ENCODE measurements around the gene GID8.

GID8 gene

DNA sequence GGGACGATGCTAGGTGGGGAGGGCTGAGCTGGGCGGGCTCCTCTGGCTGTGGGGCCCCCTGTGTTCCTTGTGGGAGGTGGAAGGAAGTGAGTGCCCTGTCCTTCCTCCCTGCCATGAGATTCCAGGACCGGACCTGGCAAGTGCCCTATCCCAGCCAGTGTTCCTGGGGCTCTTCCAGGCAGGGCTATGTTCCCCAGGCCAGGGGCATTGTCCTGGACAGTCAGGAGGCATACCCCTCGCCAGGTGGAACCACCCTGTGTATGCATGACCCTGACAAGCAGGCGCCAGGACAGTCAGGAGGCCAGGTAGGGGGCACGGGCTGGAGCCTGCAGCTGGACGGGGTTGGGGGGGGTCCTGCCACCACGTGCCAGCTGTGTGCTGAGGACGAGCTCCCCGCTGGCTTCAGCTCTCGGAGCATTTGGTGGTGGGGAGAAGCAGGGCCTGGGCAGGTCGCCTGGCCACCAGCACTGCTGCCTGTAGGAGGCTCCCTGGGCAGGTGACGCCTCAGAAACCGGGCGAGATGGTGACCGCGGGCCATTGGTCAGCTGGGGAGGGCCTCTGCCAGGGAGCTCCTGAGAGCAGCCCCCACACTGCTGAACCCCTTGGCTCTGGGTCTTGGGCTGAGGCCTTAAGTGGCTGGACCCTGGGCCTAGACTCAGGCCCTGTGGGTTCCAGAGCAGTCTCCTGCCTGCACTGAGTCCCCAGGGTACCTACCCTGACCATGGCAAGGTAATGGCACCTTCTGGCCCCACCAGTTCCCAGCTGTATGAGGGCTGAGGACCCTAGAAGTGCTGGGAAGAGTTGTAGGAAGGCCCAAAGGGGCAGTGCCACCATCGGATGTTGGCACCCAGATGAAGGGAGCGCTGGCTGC lies 15.3 kb downstream of the GID8 start:
- H3K4me3 ChIP-seq (ENCODE audit: insufficient read depth, low read length, poor library complexity, severe bottlenecking), result peak overlapping the region; percentile 75
- H3K9me2 ChIP-seq (replicated peaks; ENCODE audit: insufficient read depth, low read length), result no peaks in the 10 kb centered on the region
- no peaks in the 10 kb centered on the region for H4K20me1 ChIP-seq (ENCODE audit: low read depth, low read length)
- peak overlapping the region; percentile 28 for H2AFZ ChIP-seq (ENCODE audit: low read depth, low read length, severe bottlenecking)
- H3K4me2 ChIP-seq (ENCODE audit: low read depth, low read length, poor library complexity, severe bottlenecking), result peak overlapping the region; percentile 98
- H3K27ac ChIP-seq (ENCODE audit: low read depth, low read length), result peak overlapping the region; percentile 94
- H3K9ac ChIP-seq (ENCODE audit: low read length), result peak overlapping the region; percentile 78
- peaks cover 18% of the 10 kb centered on the region for H3F3A ChIP-seq (ENCODE audit: insufficient read depth)
- TF ChIP-seq, protein P1, sequence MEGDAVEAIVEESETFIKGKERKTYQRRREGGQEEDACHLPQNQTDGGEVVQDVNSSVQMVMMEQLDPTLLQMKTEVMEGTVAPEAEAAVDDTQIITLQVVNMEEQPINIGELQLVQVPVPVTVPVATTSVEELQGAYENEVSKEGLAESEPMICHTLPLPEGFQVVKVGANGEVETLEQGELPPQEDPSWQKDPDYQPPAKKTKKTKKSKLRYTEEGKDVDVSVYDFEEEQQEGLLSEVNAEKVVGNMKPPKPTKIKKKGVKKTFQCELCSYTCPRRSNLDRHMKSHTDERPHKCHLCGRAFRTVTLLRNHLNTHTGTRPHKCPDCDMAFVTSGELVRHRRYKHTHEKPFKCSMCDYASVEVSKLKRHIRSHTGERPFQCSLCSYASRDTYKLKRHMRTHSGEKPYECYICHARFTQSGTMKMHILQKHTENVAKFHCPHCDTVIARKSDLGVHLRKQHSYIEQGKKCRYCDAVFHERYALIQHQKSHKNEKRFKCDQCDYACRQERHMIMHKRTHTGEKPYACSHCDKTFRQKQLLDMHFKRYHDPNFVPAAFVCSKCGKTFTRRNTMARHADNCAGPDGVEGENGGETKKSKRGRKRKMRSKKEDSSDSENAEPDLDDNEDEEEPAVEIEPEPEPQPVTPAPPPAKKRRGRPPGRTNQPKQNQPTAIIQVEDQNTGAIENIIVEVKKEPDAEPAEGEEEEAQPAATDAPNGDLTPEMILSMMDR (IDR thresholded peaks at IDR 0.05; ENCODE audit: insufficient read depth, low read length, poor library complexity, severe bottlenecking), result no peak
- TF ChIP-seq EZH2phosphoT487 (conservative IDR thresholded peaks at IDR 0.05; ENCODE audit: low read length), result no peak
- H3K27me3 ChIP-seq (ENCODE audit: low read length), result no peaks in the 10 kb centered on the region
- peaks cover 25% of the 10 kb centered on the region for H3K79me2 ChIP-seq (ENCODE audit: insufficient read depth, low read length)
- H3K36me3 ChIP-seq (ENCODE audit: low read length), result peaks cover 7% of the 10 kb centered on the region; the same call in 1 of the 2 replicates
- no peaks in the 10 kb centered on the region; the same call in 1 of the 2 replicates for H3K9me3 ChIP-seq (ENCODE audit: insufficient read depth, low read length)

DNA sequence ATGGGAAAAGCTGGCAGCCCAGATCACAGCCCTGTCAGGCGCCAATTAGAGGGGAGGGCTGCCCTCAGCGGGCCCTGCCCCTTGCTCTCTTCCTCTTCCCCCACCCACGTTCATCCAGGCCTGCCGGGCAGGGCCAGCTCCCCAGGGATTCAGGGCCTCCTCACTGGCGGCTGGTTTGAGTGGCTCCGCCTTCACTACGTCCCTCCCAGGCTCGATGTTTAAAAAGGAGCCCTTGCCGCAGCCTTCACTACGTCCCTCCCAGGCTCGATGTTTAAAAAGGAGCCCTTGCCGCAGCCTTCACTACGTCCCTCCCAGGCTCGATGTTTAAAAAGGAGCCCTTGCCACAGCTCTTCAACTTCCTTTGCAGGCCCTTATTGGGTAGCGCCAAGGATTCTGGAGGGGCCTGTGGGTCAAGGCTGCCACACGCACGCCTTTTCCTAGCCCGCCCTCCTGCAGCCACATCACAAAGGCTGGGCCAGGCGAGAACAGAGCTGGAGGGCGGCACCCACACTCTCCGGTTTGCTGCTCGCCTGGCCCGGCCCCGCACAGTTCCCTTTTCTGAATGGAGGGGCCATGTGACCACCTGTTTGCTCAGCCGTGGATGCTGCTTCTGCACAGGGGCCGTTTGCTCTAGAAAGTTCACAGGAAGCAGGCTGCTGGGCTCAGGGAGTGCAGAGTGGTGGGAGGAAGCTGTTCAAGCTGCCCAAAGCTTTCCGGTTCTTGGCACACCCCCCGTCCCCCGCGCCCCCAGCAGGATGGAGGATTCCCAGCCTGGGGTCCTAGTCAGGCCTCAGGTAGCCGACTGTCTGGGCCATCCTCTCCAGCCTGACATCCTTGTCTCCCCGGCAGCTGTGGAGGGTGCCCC lies 16.1 kb downstream of the GID8 start:
- Histone ChIP-seq H3K36me3 (ENCODE audit: low read length) (no peaks in the 10 kb centered on the region), H3F3A (ENCODE audit: insufficient read depth) (peaks cover 18% of the 10 kb centered on the region), H3K9me2 (replicated peaks; ENCODE audit: insufficient read depth, low read length) (no peaks in the 10 kb centered on the region), H3K9ac (ENCODE audit: low read length) (peak overlapping the region; percentile 78), H3K27ac (ENCODE audit: low read depth, low read length) (peak overlapping the region; percentile 94), H3K27me3 (ENCODE audit: low read length) (no peaks in the 10 kb centered on the region), H3K4me2 (ENCODE audit: low read depth, low read length, poor library complexity, severe bottlenecking) (peak overlapping the region; percentile 98), H4K20me1 (ENCODE audit: low read depth, low read length) (no peaks in the 10 kb centered on the region), H3K9me3 (ENCODE audit: insufficient read depth, low read length) (no peaks in the 10 kb centered on the region; the same call in 1 of the 2 replicates), H3K4me3 (ENCODE audit: insufficient read depth, low read length, poor library complexity, severe bottlenecking) (peak overlapping the region; percentile 75), H2AFZ (ENCODE audit: low read depth, low read length, severe bottlenecking) (no peak overlapping the region), H3K79me2 (ENCODE audit: insufficient read depth, low read length) (peaks cover 25% of the 10 kb centered on the region)
- TF ChIP-seq, protein P1 (IDR thresholded peaks at IDR 0.05; ENCODE audit: insufficient read depth, low read length, poor library complexity, severe bottlenecking), result no peak
- no peak for TF ChIP-seq EZH2phosphoT487 (conservative IDR thresholded peaks at IDR 0.05; ENCODE audit: low read length)

DNA sequence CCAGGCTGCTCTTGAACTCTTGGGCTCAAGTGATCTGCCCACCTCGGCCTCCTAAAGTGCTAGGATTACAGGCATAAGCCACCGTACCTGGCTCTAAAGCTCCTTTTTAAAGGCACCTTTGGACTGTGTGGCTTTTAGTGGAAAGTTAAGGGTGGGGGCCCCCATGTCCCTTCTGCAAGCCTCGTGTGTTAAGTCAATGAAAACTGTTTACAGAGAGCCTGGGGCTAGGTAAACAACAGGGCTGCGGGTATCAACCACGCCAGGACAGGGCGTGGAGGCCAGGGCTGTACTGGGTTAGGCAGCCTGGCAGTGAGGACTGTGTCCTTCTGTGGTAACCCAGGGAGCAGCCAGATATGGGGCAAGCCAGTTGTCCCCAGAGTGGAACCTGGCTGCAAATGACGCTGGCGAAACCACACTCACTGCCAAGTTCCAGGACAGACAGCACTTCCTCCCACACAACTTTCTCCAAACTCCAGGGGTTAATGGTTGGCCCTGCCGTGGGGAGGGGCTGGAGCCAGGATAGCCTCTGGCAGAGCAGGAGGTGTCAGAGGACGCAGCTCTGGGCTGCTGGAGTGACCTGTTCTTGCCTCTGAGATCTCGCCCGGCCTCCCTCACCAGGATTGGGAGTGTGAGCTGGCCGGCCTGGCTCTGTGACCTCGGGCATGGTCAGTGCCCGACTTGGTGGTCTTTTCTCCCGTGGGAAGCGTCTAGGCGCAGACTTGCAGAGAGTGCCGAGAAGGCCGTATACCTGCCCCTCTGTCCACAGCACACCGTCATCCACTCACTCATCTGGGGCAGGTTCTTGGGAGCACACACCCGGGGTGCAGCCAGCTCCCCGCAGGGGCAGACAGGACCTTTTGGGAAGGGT lies 17.8 kb downstream of the GID8 start:
- Histone ChIP-seq H3K9ac (ENCODE audit: low read length) (no peak overlapping the region), H3K27ac (ENCODE audit: low read depth, low read length) (no peak overlapping the region), H3K4me2 (ENCODE audit: low read depth, low read length, poor library complexity, severe bottlenecking) (no peak overlapping the region)

More for the DNA sequence above, 17.8 kb downstream of the GID8 start:
- Histone ChIP-seq H3K36me3 (ENCODE audit: low read length) (no peaks in the 10 kb centered on the region), H4K20me1 (ENCODE audit: low read depth, low read length) (no peaks in the 10 kb centered on the region), H3K4me3 (ENCODE audit: insufficient read depth, low read length, poor library complexity, severe bottlenecking) (no peak overlapping the region), H3K9me2 (replicated peaks; ENCODE audit: insufficient read depth, low read length) (no peaks in the 10 kb centered on the region), H2AFZ (ENCODE audit: low read depth, low read length, severe bottlenecking) (no peak overlapping the region), H3K9me3 (ENCODE audit: insufficient read depth, low read length) (no peaks in the 10 kb centered on the region), H3F3A (ENCODE audit: insufficient read depth) (peaks cover 18% of the 10 kb centered on the region), H3K79me2 (ENCODE audit: insufficient read depth, low read length) (peaks cover 25% of the 10 kb centered on the region), H3K27me3 (ENCODE audit: low read length) (no peaks in the 10 kb centered on the region)
- no peak for TF ChIP-seq EZH2phosphoT487 (conservative IDR thresholded peaks at IDR 0.05; ENCODE audit: low read length)
- TF ChIP-seq, protein P1 (IDR thresholded peaks at IDR 0.05; ENCODE audit: insufficient read depth, low read length, poor library complexity, severe bottlenecking), result no peak

Data from SU-DHL-6 (cell line).